ENCODE measurements around the gene CCDC57.

Gene CCDC57

DNA sequence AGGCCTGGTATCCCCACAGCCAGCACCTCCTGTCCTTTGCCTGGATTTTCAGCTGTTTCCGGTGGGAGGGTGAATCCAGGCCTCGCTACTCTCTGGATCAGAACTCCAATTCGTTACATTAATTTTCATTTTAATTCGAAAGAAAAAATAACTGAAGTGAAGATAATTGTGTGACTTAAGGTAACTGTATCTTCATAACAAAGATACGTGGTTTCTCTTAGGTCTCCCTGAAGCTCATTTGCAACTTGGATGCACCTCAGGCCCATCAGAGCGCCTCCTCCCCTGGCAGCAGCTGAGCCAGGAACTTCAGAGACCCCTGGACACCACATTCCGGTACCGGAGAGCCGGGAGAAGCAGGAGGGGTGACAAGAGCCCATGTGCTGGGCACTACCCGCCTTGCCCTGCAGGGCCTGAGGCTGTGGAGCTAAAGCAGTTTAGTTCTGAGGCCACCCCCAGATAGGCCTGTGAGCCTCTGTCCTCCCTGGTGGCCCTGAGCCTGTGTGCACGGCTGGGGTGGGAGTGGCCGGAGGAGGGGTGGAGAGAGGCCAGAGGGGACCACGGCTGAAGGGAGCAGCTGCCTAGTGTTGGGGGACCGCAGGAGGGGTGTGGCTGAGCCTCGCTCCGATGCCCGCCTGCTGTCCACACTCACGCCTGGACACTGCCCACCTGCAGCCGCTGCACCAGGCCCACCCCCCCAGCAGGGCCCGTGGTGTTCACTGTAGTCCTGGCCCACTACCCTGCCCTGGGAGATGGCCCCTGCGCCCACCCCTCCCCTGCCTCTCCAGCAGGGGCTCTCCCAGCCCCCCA lies 135.7 kb downstream of the CCDC57 start:
- TF ChIP-seq, protein P1, sequence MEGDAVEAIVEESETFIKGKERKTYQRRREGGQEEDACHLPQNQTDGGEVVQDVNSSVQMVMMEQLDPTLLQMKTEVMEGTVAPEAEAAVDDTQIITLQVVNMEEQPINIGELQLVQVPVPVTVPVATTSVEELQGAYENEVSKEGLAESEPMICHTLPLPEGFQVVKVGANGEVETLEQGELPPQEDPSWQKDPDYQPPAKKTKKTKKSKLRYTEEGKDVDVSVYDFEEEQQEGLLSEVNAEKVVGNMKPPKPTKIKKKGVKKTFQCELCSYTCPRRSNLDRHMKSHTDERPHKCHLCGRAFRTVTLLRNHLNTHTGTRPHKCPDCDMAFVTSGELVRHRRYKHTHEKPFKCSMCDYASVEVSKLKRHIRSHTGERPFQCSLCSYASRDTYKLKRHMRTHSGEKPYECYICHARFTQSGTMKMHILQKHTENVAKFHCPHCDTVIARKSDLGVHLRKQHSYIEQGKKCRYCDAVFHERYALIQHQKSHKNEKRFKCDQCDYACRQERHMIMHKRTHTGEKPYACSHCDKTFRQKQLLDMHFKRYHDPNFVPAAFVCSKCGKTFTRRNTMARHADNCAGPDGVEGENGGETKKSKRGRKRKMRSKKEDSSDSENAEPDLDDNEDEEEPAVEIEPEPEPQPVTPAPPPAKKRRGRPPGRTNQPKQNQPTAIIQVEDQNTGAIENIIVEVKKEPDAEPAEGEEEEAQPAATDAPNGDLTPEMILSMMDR (IDR thresholded peaks at IDR 0.05; ENCODE audit: low read depth, low read length), result no peak

DNA sequence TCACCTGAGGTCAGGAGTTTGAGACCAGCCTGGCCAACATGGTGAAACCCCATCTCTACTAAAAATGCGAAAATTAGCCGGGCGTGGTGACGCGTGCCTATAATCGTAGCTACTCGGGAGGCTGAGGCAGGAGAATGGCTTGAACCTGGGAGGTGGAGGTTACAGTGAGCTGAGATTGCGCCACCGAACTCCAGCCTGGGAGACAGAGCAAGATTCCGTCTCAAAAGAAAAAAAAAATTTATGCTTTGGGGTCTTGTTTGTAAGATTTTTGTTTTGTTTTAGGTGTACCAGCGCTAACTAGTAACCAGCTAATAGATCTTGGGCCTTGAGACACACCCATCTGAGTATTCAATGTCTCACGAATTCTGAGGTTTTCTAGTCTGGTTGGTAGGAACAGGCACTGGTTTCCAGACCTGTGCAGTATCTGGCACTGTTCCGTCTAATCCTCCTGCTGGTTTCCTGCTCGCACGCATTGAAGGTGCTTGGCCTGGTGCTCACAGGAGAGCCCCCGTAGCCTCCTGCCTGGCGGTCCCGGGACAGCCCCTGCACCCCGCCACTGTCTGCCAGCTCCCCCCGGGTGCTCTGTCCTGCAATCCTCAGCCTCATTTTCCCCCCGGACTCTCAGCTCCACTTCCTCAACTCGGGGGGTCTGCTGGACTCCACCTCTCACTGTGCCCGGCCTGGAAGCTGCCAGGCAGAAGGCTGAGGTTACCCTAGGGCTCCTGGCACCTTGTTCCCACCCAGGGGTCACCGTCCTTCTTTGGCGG lies 136.4 kb downstream of the CCDC57 start:
- H3K4me3 ChIP-seq (ENCODE audit: low read depth, low read length), result no peak overlapping the region
- TF ChIP-seq, protein P1 (IDR thresholded peaks at IDR 0.05; ENCODE audit: low read depth, low read length), result no peak

More for the DNA sequence above, 135.7 kb downstream of the CCDC57 start:
- H3K4me3 ChIP-seq (ENCODE audit: low read depth, low read length), result no peak overlapping the region

DNA sequence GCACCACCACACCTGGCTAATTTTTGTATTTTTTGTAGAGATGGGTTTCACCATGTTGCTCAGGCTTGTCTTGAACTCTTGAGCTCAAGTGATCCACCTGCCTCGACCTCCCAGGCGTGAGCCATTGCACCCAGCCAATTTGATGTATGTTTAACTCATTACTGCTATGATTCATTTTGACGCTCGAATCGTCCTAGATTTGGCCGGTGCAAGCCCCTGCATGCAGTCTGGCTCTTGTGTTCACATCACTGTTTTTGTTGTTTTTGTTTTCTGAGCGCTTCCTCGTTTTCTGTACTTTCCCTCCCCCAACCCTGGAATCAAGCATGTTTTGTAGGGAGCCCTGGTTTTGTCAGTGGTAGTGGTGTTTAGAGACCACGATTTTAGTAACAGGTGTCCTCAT lies 139.2 kb downstream of the CCDC57 start:
- no peak overlapping the region for H3K4me3 ChIP-seq (ENCODE audit: low read depth, low read length)
- TF ChIP-seq, protein P1 (IDR thresholded peaks at IDR 0.05; ENCODE audit: low read depth, low read length), result no peak

DNA sequence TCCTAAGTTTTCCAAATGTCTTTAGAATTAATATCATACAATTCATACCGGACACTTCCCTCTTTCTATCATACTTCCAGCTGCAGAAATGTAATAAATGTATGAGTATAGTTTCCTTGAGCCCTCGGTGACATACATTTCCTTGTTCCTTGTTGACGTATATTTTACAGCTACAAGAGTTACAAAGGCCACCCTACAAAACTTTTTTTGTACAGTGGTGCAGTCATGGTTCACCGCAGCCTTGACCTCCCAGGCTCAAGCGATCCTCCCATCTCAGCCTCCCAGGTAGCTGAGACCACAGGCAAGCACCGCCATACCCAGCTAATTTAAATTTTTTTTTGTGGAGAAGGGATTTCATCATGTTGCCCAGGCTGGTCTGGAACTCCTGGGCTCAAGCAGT lies 139.8 kb downstream of the CCDC57 start:
- H3K4me3 ChIP-seq (ENCODE audit: low read depth, low read length), result no peak overlapping the region
- TF ChIP-seq, protein P1 (IDR thresholded peaks at IDR 0.05; ENCODE audit: low read depth, low read length), result no peak

DNA sequence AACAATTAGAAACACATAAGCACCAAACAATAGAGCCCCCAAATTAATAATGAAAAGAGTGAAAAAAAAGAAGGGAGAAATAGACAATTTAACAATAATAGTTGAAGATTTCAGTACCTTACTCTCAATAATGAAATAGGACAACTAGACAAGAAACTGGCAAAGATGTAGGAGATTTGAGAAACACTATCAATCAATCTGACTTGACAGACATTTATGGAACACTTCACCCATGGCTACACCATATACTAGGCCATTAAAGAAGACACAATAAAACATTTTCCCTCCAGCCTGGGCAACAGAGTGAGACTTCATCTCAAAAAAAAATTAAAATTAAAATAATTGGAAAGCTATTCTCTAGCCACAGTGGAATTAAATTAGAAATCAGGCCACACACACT lies 142.0 kb downstream of the CCDC57 start:
- TF ChIP-seq, protein P1 (IDR thresholded peaks at IDR 0.05; ENCODE audit: low read depth, low read length), result no peak
- H3K4me3 ChIP-seq (ENCODE audit: low read depth, low read length), result no peak overlapping the region

DNA sequence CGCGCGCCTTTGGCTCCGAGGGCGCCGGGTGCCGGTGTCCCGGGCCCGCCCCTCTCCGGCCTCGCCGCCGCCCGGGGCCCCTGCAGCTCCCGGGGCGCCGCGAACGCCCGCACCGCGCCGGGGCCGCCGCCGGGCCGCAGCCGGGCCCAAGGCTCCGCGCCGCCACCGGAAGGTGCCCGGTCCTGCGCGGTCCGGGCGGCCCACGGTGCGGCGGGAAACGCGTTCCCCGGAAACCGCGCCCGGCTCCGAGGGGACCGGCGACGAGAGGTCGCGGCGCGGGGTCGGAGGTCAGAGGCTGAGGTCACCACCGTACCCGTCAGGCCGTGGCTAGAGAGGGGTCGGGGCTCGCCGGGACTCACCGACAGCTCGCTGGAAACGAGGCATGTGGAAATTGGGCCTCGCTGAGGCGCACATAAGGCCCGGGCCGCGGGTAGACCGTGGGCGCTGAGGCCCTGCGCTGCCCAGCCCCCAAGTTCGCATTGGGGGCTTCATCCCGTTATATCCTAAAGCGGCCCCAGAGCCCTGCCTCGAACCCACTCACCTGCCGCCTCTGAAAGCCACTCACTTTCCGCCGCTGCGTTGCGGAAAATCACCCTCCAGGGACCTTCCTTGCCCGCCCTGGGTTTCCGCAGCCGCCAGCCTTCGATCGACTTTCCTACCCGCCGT lies 146.9 kb downstream of the CCDC57 start, which contains the start of gene DUS1L:
Gene DUS1L, minus strand, starts transcription at position 167 of the 666 bp plus-strand sequence. CDS start 745 bp downstream, outside the sequence.
- peak within 1 kb of the TSS; percentile 85 for H3K4me3 ChIP-seq (ENCODE audit: low read depth, low read length)
- TF ChIP-seq, protein P1 (IDR thresholded peaks at IDR 0.05; ENCODE audit: low read depth, low read length), result no peak

Measured in WI38 (cell line).